Naive thymus-derived CD8-positive, alpha-beta T cell (primary cell): Measurements from ENCODE around the gene DGUOK. TPM values are rescaled to one million over a fixed set of nuclear protein-coding genes. Genes with fewer than 3 reads are reported as not detected.
"Not testable (repeated sequence)": the region's sequence is repeated elsewhere in the genome, so short reads cannot be mapped to it uniquely, and the experiment has no call there.

ENCODE experiments used
- ATAC-seq, 2 donors: fragments of 150-1000 bp; cut with Tn5 transposase in 1 of 2; sonication (Bioruptor Pico), chemical (Tn5 transposase) in 1 of 2; 1 replicate in 1 of 2; 2 replicates in 1 of 2; pipeline ENCODE4 v1.10.0; 2021; ENCODE audit warnings: mild to moderate bottlenecking in 2 of 2, moderate library complexity in 2 of 2
- POLR2A ChIA-PET: fragments of 350-600 bp; sonication (Branson Sonifier 250); formaldehyde crosslinking; loops from one replicate; lab custom pipeline; 2021; ENCODE audit warnings: antibody characterized with exemption; lab: Charles Lee
- DNase-seq, 10 donors: peaks; one replicate each; pipeline versions ENCODE4 v3.0.0 to v3.0.0-alpha.2; 2020 to 2022
- H3K27ac Mint-ChIP-seq, 10 donors: one replicate each; pipeline ENCODE4 v1.8.0; 2020 to 2022; ENCODE audit warnings: mild to moderate bottlenecking in 10 of 10, mixed read lengths in 10 of 10, moderate library complexity in 4 of 10, inconsistent platforms in 1 of 10
- H3K27me3 Mint-ChIP-seq, 5 donors: one replicate each; pipeline ENCODE4 v1.8.0; 2021 to 2022; ENCODE audit warnings: mixed read lengths in 5 of 5
- H3K36me3 Mint-ChIP-seq, 3 donors: one replicate each; pipeline ENCODE4 v1.8.0; 2020 to 2022; ENCODE audit warnings: mixed read lengths in 3 of 3, mild to moderate bottlenecking in 2 of 3, inconsistent platforms in 1 of 3
- H3K4me1 Mint-ChIP-seq, 4 donors: one replicate each; pipeline ENCODE4 v1.8.0; 2021 to 2022; ENCODE audit warnings: mixed read lengths in 4 of 4
- H3K4me3 Mint-ChIP-seq, 10 donors: one replicate each; pipeline ENCODE4 v1.8.0; 2020 to 2022; ENCODE audit warnings: mild to moderate bottlenecking in 10 of 10, mixed read lengths in 10 of 10, moderate library complexity in 6 of 10, inconsistent platforms in 1 of 10
- H3K9me3 Mint-ChIP-seq, 9 donors: one replicate each; pipeline ENCODE4 v1.8.0; 2020 to 2022; ENCODE audit warnings: mixed read lengths in 9 of 9, mild to moderate bottlenecking in 3 of 9, inconsistent platforms in 1 of 9, moderate library complexity in 1 of 9
- polyA plus RNA-seq, 3 donors: library from polyadenylated mRNA; unstranded; fragments of 300-500 nt; fragmentation: Illumina TruSeq; gene quantifications; one replicate each; pipeline ENCODE4 v1.2.3, GENCODE V29; 2021
- total RNA-seq, 8 experiments: library from RNA in 2 of 8; stranded (reverse) in 2 of 8; gene quantifications; one replicate each; pipeline ENCODE4 v1.2.3 and lab custom pipeline; 2021 to 2026

Gene DGUOK
- total and polyA plus RNA-seq, 5 experiments from 2014 or later: 70.3 to 219 (median 207) TPM

GRCh38 chr2:73893764-73894474 lies 32.8 kb upstream of the DGUOK start:
- H3K4me3 Mint-ChIP-seq: no peak overlapping the region

GRCh38 chr2:73894475-73894850 lies 32.2 kb upstream of the DGUOK start:
- H3K9me3 Mint-ChIP-seq: no peaks in the 10 kb centered on the region
- peaks cover 21 to 39% (median 31%) of the 10 kb centered on the region in 4 donors for H3K4me1 Mint-ChIP-seq
- no peak for ATAC-seq
- POLR2A ChIA-PET: no interaction called here
- H3K27me3 Mint-ChIP-seq: no peaks in the 10 kb centered on the region
- no peak for DNase-seq
- H3K27ac Mint-ChIP-seq: peak overlapping the region in 6 of 10 donors; percentile 27 to 82 (median 74)
- H3K36me3 Mint-ChIP-seq: no peaks in the 10 kb centered on the region
- H3K4me3 Mint-ChIP-seq: peak overlapping the region in 2 of 10 donors; percentile 15 to 30

More at GRCh38 chr2:73893764-73894474, 32.8 kb upstream of the DGUOK start:
- H3K36me3 Mint-ChIP-seq: no peaks in the 10 kb centered on the region
- DNase-seq (no peak), ATAC-seq (no peak)
- no peaks in the 10 kb centered on the region for H3K27me3 Mint-ChIP-seq
- no peaks in the 10 kb centered on the region for H3K9me3 Mint-ChIP-seq
- POLR2A ChIA-PET: no interaction called here
- peak overlapping the region in 5 of 10 donors; percentile 4 to 82 (median 77) for H3K27ac Mint-ChIP-seq
- peaks cover 21 to 39% (median 31%) of the 10 kb centered on the region in 4 donors for H3K4me1 Mint-ChIP-seq

- no peak for DNase-seq
- ATAC-seq: no peak
- no peaks in the 10 kb centered on the region for H3K36me3 Mint-ChIP-seq
- no peaks in the 10 kb centered on the region for H3K27me3 Mint-ChIP-seq
- peak overlapping the region in 1 of 10 donors; percentile 15 for H3K4me3 Mint-ChIP-seq
- H3K27ac Mint-ChIP-seq: peak overlapping the region in 8 of 10 donors; percentile 20 to 82 (median 44)
- H3K9me3 Mint-ChIP-seq: no peaks in the 10 kb centered on the region
- peaks cover 21 to 39% (median 31%) of the 10 kb centered on the region in 4 donors for H3K4me1 Mint-ChIP-seq
- POLR2A ChIA-PET: no interaction called here
Measured at GRCh38 chr2:73894877-73895276, 31.8 kb upstream of the DGUOK start.

- H3K27me3 Mint-ChIP-seq: no peaks in the 10 kb centered on the region
- peaks cover 21 to 39% (median 31%) of the 10 kb centered on the region in 4 donors for H3K4me1 Mint-ChIP-seq
- H3K4me3 Mint-ChIP-seq: no peak overlapping the region
- no peaks in the 10 kb centered on the region for H3K36me3 Mint-ChIP-seq
- ATAC-seq (no peak), DNase-seq (no peak)
- H3K9me3 Mint-ChIP-seq: no peaks in the 10 kb centered on the region
- POLR2A ChIA-PET: no interaction called here
- H3K27ac Mint-ChIP-seq: peak overlapping the region in 6 of 10 donors; percentile 9 to 96 (median 48)
Measured at GRCh38 chr2:73895473-73895872, 31.2 kb upstream of the DGUOK start.

- H3K36me3 Mint-ChIP-seq: no peaks in the 10 kb centered on the region
- DNase-seq (peak in 7 of 10 donors; percentile 12 to 69 (median 53)), ATAC-seq (peak; percentile 93 to 94)
- no peaks in the 10 kb centered on the region for H3K9me3 Mint-ChIP-seq
- H3K4me3 Mint-ChIP-seq: peak overlapping the region; percentile 22 to 87 (median 80)
- POLR2A ChIA-PET: interaction anchor here (0.5 to 1.4 kb wide), 4 partner anchors 30 to 772 kb away, joined by 3 read pairs; partner anchors contain the start of genes DGUOK and TET3
- H3K27ac Mint-ChIP-seq: peak overlapping the region; percentile 43 to 96 (median 91)
- no peaks in the 10 kb centered on the region for H3K27me3 Mint-ChIP-seq
- H3K4me1 Mint-ChIP-seq: peaks cover 21 to 41% (median 32%) of the 10 kb centered on the region in 4 donors
Measured at GRCh38 chr2:73896362-73897239, 30.1 kb upstream of the DGUOK start.

GRCh38 chr2:73897240-73897583 lies 29.5 kb upstream of the DGUOK start:
- POLR2A ChIA-PET: interaction anchor here (1.1 to 1.4 kb wide), 3 partner anchors 30 to 251 kb away, joined by 3 read pairs; partner anchors contain the start of genes DGUOK and TET3
- Mint-ChIP-seq H3K4me3 (peak overlapping the region in 8 of 10 donors; percentile 10 to 87 (median 82)), H3K27ac (peak overlapping the region in 9 of 10 donors; percentile 31 to 96 (median 92)), H3K9me3 (no peaks in the 10 kb centered on the region), H3K27me3 (no peaks in the 10 kb centered on the region), H3K36me3 (no peaks in the 10 kb centered on the region), H3K4me1 (peaks cover 21 to 47% (median 33%) of the 10 kb centered on the region in 4 donors)
- ATAC-seq (peak; percentile 14 to 37), DNase-seq (no peak)

GRCh38 chr2:73897934-73898333 lies 28.7 kb upstream of the DGUOK start:
- H3K4me3 Mint-ChIP-seq: peak overlapping the region in 2 of 10 donors; percentile 20 to 28
- ATAC-seq: no peak
- DNase-seq: no peak
- peak overlapping the region in 4 of 10 donors; percentile 5 to 96 (median 60) for H3K27ac Mint-ChIP-seq
- peaks cover 0 to 7% (median 5%) of the 10 kb centered on the region in 5 donors for H3K27me3 Mint-ChIP-seq
- H3K9me3 Mint-ChIP-seq: no peaks in the 10 kb centered on the region
- H3K4me1 Mint-ChIP-seq: peaks cover 21 to 53% (median 35%) of the 10 kb centered on the region in 4 donors
- POLR2A ChIA-PET: interaction anchor here (0.7 kb wide), 1 partner anchor 14 kb away, joined by 3 read pairs; no protein-coding TSS in a partner anchor
- no peaks in the 10 kb centered on the region for H3K36me3 Mint-ChIP-seq

GRCh38 chr2:73899801-73900336 lies 26.8 kb upstream of the DGUOK start:
- Mint-ChIP-seq H3K9me3 (no peaks in the 10 kb centered on the region), H3K27me3 (peaks cover 0 to 10% (median 5%) of the 10 kb centered on the region in 5 donors), H3K27ac (no peak overlapping the region), H3K4me1 (peaks cover 21 to 39% (median 27%) of the 10 kb centered on the region in 4 donors), H3K36me3 (no peaks in the 10 kb centered on the region), H3K4me3 (no peak overlapping the region)
- ATAC-seq (no peak), DNase-seq (no peak)
- POLR2A ChIA-PET: no interaction called here

GRCh38 chr2:73901143-73901542 lies 25.5 kb upstream of the DGUOK start:
- POLR2A ChIA-PET: no interaction called here
- Mint-ChIP-seq H3K27ac (no peak overlapping the region), H3K36me3 (no peaks in the 10 kb centered on the region), H3K9me3 (no peaks in the 10 kb centered on the region), H3K4me3 (no peak overlapping the region), H3K27me3 (peaks cover 0 to 10% (median 5%) of the 10 kb centered on the region in 5 donors), H3K4me1 (peaks cover 18 to 32% (median 20%) of the 10 kb centered on the region in 4 donors)
- DNase-seq (no peak), ATAC-seq (no peak)

GRCh38 chr2:73902284-73902683 lies 24.4 kb upstream of the DGUOK start:
- ATAC-seq (no peak), DNase-seq (no peak)
- POLR2A ChIA-PET: no interaction called here
- H3K27ac Mint-ChIP-seq: no peak overlapping the region
- H3K27me3 Mint-ChIP-seq: peaks cover 0 to 10% (median 5%) of the 10 kb centered on the region in 5 donors
- H3K36me3 Mint-ChIP-seq: no peaks in the 10 kb centered on the region
- H3K4me3 Mint-ChIP-seq: no peak overlapping the region
- no peaks in the 10 kb centered on the region for H3K9me3 Mint-ChIP-seq
- H3K4me1 Mint-ChIP-seq: peaks cover 7 to 21% (median 12%) of the 10 kb centered on the region in 4 donors

GRCh38 chr2:73903313-73903712 lies 23.4 kb upstream of the DGUOK start:
- peaks cover 0 to 10% (median 5%) of the 10 kb centered on the region in 5 donors for H3K27me3 Mint-ChIP-seq
- H3K36me3 Mint-ChIP-seq: no peaks in the 10 kb centered on the region
- no peak overlapping the region for H3K27ac Mint-ChIP-seq
- POLR2A ChIA-PET: no interaction called here
- ATAC-seq: no peak
- DNase-seq: no peak
- H3K4me1 Mint-ChIP-seq: peaks cover 2 to 20% (median 11%) of the 10 kb centered on the region in 4 donors
- no peak overlapping the region for H3K4me3 Mint-ChIP-seq
- no peaks in the 10 kb centered on the region for H3K9me3 Mint-ChIP-seq

GRCh38 chr2:73903949-73904613 lies 22.6 kb upstream of the DGUOK start:
- not testable (repeated sequence) for DNase-seq, H3K4me3 Mint-ChIP-seq, H3K36me3 Mint-ChIP-seq, H3K9me3 Mint-ChIP-seq, H3K27ac Mint-ChIP-seq, H3K27me3 Mint-ChIP-seq, ATAC-seq
- peaks cover 2 to 21% (median 11%) of the 10 kb centered on the region in 4 donors for H3K4me1 Mint-ChIP-seq
- POLR2A ChIA-PET: interaction anchor here (0.7 kb wide), 1 partner anchor 91 kb away, joined by 3 read pairs; no protein-coding TSS in a partner anchor
